ENCODE results near the gene CAVIN2.
A peak's percentile ranks its signal among the peaks of the same experiment; 100 is the strongest.

Gene CAVIN2

DNA sequence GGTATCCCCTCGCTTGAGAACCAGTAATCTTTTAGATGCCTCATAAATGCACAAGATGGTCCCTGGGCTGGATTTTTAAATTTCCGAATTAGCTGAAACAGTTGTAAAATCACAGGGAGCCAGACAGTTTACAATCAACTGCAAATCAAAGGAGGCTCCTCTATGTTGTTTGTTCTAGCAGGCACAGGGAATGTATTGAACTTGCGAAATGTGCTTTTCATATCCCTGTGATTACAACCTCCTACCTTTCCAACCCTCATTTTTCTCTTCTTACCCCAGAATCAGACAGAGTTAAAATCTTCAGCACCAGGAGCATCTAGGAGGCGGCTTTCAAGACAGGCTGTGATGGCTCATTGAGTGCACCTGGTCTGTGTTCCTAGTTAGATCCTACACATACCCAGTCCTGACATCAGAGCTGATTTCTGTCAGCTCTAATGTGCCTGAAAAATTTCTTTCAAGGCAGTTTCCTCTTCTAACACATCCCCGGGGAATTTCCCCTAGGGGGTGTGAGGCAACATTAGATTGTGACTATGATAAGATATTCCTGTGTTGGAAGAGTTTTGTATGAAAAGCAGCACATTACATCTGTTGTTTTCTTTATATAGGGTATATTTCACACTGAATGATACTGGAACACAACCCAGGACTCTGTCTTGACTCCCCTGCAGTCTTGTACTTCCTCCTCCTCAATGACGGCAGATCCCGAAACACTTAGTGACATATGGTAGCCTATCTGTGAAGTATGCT, 17.9 kb upstream of the CAVIN2 start:
- peaks cover 52% of the 10 kb centered on the region for H3K4me1 ChIP-seq (ENCODE audit: control insufficient read depth, insufficient read depth, low read length, unreplicated experiment)
- peak overlapping the region; percentile 30 for H2AFZ ChIP-seq (ENCODE audit: low read length, unreplicated experiment)
- no peaks in the 10 kb centered on the region for H3K27me3 ChIP-seq (ENCODE audit: insufficient read depth, low read length)
- peak overlapping the region; percentile 26; the same call in 1 of the 2 replicates for H3K4me3 ChIP-seq (ENCODE audit: low read depth, low read length)
- H3K36me3 ChIP-seq (ENCODE audit: insufficient read depth, low read length): no peaks in the 10 kb centered on the region; the same call in 1 of the 2 replicates
- no peaks in the 10 kb centered on the region for H3K79me2 ChIP-seq (ENCODE audit: control insufficient read depth, insufficient read depth, low read length, unreplicated experiment)
- H3K27ac ChIP-seq (ENCODE audit: low read depth, low read length): peak overlapping the region; percentile 93

DNA sequence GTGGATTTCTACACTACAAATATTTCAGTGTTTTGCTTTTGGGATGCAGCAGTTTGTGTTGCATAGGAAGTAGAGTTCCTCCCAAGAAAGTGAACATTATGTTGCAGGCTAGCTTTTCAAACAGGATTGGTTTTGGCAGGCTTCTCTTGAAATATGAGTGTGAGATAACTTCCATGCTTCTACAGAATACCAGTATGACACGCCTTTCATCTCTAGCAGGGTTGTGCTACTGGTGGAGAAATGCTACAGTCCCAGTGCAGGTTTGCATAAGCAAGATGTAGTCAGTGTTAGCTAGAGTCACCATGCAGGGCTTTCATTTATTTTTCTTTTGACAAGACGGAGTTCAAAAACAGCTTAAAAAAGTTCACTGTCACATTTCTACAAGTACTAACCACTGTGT, 17.1 kb upstream of the CAVIN2 start:
- no peaks in the 10 kb centered on the region for H3K79me2 ChIP-seq (ENCODE audit: control insufficient read depth, insufficient read depth, low read length, unreplicated experiment)
- no peaks in the 10 kb centered on the region for H3K27me3 ChIP-seq (ENCODE audit: insufficient read depth, low read length)
- no peak overlapping the region for H3K27ac ChIP-seq (ENCODE audit: low read depth, low read length)
- H2AFZ ChIP-seq (ENCODE audit: low read length, unreplicated experiment): no peak overlapping the region
- H3K36me3 ChIP-seq (ENCODE audit: insufficient read depth, low read length): no peaks in the 10 kb centered on the region; the same call in 1 of the 2 replicates
- no peak overlapping the region for H3K4me3 ChIP-seq (ENCODE audit: low read depth, low read length)
- H3K4me1 ChIP-seq (ENCODE audit: control insufficient read depth, insufficient read depth, low read length, unreplicated experiment): peaks cover 52% of the 10 kb centered on the region

DNA sequence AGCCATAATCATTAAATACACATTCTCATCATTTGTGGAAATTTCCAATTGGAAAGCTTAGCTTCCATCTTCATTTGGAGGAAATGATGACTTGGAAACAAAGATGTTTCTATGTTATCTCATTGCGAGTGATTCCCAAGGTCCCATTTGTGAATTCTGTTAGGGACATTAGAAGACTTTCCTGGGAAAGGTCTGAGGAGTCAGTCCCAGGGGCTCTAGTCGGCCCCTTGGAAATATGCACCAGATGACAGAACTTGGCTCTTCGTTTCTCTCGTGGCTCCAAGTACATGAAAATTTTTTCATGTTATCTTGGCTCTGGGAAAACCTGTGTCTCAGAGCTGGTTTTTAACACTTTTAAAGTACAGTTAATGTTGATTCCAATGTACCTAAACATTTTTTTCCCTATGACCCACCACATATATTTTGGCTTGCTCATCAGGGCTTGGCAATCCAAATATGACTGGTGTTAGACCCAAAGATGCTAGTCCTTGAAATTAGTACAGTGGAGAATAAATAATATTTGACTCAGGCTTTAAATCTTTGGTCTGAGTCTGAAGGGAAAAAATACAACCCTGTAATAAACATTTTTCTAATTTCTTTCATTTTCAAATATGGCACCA, 15.4 kb upstream of the CAVIN2 start:
- peak overlapping the region; percentile 97 for H2AFZ ChIP-seq (ENCODE audit: low read length, unreplicated experiment)
- no peaks in the 10 kb centered on the region for H3K27me3 ChIP-seq (ENCODE audit: insufficient read depth, low read length)
- peaks cover 51% of the 10 kb centered on the region for H3K4me1 ChIP-seq (ENCODE audit: control insufficient read depth, insufficient read depth, low read length, unreplicated experiment)
- H3K79me2 ChIP-seq (ENCODE audit: control insufficient read depth, insufficient read depth, low read length, unreplicated experiment): no peaks in the 10 kb centered on the region
- H3K4me3 ChIP-seq (ENCODE audit: low read depth, low read length): no peak overlapping the region
- H3K36me3 ChIP-seq (ENCODE audit: insufficient read depth, low read length): no peaks in the 10 kb centered on the region; the same call in 1 of the 2 replicates
- peak overlapping the region; percentile 51 for H3K27ac ChIP-seq (ENCODE audit: low read depth, low read length)

DNA sequence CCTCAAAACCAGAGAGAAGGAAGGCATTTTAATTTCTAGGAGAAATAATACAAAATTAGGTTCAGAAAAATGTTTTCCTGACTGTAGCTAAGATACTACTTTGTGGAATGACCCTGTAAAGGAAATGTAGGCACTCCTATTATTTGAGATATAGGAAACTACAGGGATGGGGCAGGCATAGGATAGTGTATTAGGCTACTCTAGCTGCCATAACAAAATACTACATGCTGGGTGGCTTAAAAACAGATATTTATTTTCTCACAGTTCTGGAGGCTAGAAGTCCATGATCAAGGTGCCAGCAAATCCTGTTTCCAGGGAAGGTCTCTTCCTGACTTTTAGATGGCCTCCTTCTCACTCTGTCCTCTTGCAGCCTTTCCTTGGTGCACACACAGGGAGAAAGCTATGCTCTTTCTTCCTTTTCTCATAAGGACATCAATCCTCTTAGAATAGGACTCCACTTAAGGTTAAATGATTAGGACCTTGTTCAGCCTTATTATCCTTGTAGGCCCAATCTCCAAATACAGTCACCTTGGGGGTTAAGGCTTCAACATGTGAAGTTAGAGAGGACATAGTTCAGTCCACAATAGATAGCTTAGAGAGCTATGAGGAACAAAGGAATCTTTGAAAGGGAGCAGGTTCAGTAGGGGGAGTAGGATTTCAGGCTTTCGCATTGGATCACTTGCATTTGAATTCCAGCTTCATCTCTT, 14.0 kb upstream of the CAVIN2 start:
- H3K4me3 ChIP-seq (ENCODE audit: low read depth, low read length): no peak overlapping the region
- H3K36me3 ChIP-seq (ENCODE audit: insufficient read depth, low read length): no peaks in the 10 kb centered on the region; the same call in 1 of the 2 replicates
- no peaks in the 10 kb centered on the region for H3K27me3 ChIP-seq (ENCODE audit: insufficient read depth, low read length)
- peaks cover 40% of the 10 kb centered on the region for H3K4me1 ChIP-seq (ENCODE audit: control insufficient read depth, insufficient read depth, low read length, unreplicated experiment)
- no peak overlapping the region for H2AFZ ChIP-seq (ENCODE audit: low read length, unreplicated experiment)
- H3K79me2 ChIP-seq (ENCODE audit: control insufficient read depth, insufficient read depth, low read length, unreplicated experiment): no peaks in the 10 kb centered on the region
- no peak overlapping the region for H3K27ac ChIP-seq (ENCODE audit: low read depth, low read length)

DNA sequence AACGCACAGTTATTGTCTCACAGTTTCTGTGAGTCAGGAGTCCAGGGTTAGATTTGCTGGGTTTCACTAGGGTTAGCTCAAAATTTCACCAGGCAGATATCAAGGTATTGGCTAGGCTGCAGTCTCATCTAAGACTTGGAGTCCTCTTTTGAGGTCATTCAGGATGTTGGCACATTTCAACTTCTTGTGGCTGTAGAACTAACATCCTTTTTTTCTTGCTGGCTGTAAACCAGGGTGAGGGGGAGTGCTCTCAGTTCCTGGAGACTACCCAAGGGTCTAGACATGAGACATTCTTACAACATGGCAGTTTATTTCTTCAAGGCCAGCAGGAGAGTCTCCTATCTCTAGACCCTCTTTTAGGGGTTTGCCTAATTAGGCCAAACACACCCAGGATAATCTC, 12.8 kb upstream of the CAVIN2 start:
- H2AFZ ChIP-seq (ENCODE audit: low read length, unreplicated experiment): no peak overlapping the region
- H3K27ac ChIP-seq (ENCODE audit: low read depth, low read length): no peak overlapping the region
- H3K36me3 ChIP-seq (ENCODE audit: insufficient read depth, low read length): no peaks in the 10 kb centered on the region; the same call in 1 of the 2 replicates
- H3K4me1 ChIP-seq (ENCODE audit: control insufficient read depth, insufficient read depth, low read length, unreplicated experiment): peaks cover 28% of the 10 kb centered on the region
- no peak overlapping the region for H3K4me3 ChIP-seq (ENCODE audit: low read depth, low read length)
- H3K27me3 ChIP-seq (ENCODE audit: insufficient read depth, low read length): no peaks in the 10 kb centered on the region
- H3K79me2 ChIP-seq (ENCODE audit: control insufficient read depth, insufficient read depth, low read length, unreplicated experiment): no peaks in the 10 kb centered on the region

DNA sequence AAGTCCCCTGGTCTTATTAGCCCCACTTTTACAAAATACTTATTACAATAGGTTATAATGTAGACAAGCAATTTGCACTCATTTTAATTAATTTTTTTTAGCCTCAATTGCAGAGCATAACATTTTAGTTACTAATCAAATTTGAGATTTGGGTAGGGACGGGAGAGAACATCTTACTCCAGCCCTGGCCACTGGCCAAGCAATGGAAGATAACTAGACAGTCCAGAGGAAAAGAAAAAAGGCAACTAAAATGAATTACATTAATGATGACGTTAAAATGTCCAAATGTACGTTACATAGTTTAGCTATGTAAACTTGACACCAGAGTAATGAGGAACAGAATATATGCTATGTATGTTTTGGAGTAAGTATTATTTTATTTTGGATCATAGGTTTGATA, 11.0 kb upstream of the CAVIN2 start:
- no peaks in the 10 kb centered on the region for H3K27me3 ChIP-seq (ENCODE audit: insufficient read depth, low read length)
- H3K4me3 ChIP-seq (ENCODE audit: low read depth, low read length): no peak overlapping the region
- no peaks in the 10 kb centered on the region; the same call in 1 of the 2 replicates for H3K36me3 ChIP-seq (ENCODE audit: insufficient read depth, low read length)
- H3K27ac ChIP-seq (ENCODE audit: low read depth, low read length): no peak overlapping the region
- peaks cover 15% of the 10 kb centered on the region for H3K4me1 ChIP-seq (ENCODE audit: control insufficient read depth, insufficient read depth, low read length, unreplicated experiment)
- no peak overlapping the region for H2AFZ ChIP-seq (ENCODE audit: low read length, unreplicated experiment)
- H3K79me2 ChIP-seq (ENCODE audit: control insufficient read depth, insufficient read depth, low read length, unreplicated experiment): no peaks in the 10 kb centered on the region

DNA sequence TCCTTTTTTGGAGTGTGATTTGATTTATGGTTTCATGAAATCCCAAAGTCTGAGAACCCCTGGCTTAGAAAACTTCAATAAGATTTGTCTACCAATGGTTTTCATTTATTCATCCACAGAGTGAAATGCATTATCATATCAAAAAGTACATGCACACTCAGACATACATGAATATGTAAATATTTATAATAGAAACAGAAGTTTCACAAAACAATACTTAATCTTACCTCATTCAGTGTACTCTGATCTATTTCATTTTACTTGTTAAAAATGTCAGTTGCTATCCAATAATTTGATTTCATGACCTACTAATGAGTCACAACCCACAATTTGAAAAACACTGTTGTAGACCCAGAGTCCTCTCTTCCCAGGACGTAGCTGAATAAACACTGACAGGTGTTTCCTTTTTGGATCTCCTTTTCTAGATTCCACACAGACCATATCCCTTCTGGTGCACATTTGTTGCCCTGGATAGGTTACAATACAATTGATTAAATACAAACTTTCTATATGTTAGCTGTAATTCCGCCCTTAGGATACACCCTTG, 10.4 kb upstream of the CAVIN2 start:
- H2AFZ ChIP-seq (ENCODE audit: low read length, unreplicated experiment): peak overlapping the region; percentile 28
- H3K79me2 ChIP-seq (ENCODE audit: control insufficient read depth, insufficient read depth, low read length, unreplicated experiment): no peaks in the 10 kb centered on the region
- H3K4me3 ChIP-seq (ENCODE audit: low read depth, low read length): no peak overlapping the region
- no peaks in the 10 kb centered on the region; the same call in 1 of the 2 replicates for H3K36me3 ChIP-seq (ENCODE audit: insufficient read depth, low read length)
- H3K27me3 ChIP-seq (ENCODE audit: insufficient read depth, low read length): no peaks in the 10 kb centered on the region
- H3K27ac ChIP-seq (ENCODE audit: low read depth, low read length): no peak overlapping the region
- peaks cover 11% of the 10 kb centered on the region for H3K4me1 ChIP-seq (ENCODE audit: control insufficient read depth, insufficient read depth, low read length, unreplicated experiment)

DNA sequence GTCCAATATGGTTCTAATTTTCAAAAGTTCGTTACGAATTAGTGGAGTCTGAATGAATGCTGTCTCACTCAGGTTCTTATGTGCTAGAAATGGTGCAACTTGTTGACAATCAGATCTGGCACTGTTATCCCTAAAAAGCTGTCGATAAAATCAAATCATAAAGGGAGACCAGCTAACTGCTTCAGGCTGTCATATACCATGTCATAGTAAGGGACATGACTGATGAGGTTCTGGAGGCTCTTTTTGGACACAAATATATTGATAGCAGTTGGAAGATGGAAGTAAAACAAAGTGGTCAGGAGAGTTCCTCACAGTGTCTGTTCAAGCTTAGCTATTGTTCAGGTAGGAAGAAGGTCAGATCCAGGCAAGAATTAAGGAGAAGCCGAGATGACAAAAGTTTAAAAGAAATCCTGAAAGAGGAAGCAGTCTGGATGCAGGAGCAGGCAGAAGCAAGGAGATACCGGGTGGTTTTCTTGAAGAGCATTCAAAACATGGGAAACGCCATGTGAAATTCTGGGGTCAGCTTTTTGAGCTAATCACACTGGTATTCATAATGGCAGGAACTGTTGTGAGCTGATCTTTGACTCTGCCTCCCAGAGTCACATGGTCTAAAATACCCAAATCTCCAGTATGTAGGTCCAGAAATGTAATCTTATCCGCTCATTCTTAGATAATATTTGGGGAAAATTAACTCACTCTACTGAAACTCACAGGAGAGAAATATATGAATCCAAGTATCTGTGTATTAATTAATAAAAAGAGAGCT, 9.4 kb upstream of the CAVIN2 start:
- Histone ChIP-seq H3K27ac (ENCODE audit: low read depth, low read length) (no peak overlapping the region), H3K27me3 (ENCODE audit: insufficient read depth, low read length) (no peaks in the 10 kb centered on the region), H3K4me1 (ENCODE audit: control insufficient read depth, insufficient read depth, low read length, unreplicated experiment) (peaks cover 6% of the 10 kb centered on the region), H3K79me2 (ENCODE audit: control insufficient read depth, insufficient read depth, low read length, unreplicated experiment) (no peaks in the 10 kb centered on the region), H3K4me3 (ENCODE audit: low read depth, low read length) (no peak overlapping the region), H3K36me3 (ENCODE audit: insufficient read depth, low read length) (no peaks in the 10 kb centered on the region; the same call in 1 of the 2 replicates), H2AFZ (ENCODE audit: low read length, unreplicated experiment) (no peak overlapping the region)

DNA sequence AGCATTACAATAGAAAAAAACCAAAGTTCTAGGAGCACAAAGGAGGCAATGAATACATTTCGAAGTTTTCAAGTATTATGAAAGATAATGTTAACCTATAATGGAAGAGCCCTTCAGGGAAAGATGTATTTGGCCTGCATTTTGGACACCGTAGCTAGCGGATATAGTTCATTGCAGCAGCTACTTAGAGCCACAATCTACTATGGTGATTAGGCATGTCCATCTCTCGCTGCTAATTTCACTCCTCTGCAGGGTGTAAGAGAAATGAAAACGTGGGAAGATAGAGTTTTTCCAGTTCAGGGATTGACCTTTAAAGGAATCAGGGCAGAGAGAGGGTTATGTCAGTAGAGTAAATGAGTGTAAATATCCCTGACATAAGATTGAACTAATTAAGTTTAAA, 8.5 kb upstream of the CAVIN2 start:
- no peak overlapping the region for H2AFZ ChIP-seq (ENCODE audit: low read length, unreplicated experiment)
- no peak overlapping the region for H3K4me3 ChIP-seq (ENCODE audit: low read depth, low read length)
- peaks cover 6% of the 10 kb centered on the region for H3K4me1 ChIP-seq (ENCODE audit: control insufficient read depth, insufficient read depth, low read length, unreplicated experiment)
- H3K27me3 ChIP-seq (ENCODE audit: insufficient read depth, low read length): no peaks in the 10 kb centered on the region
- H3K36me3 ChIP-seq (ENCODE audit: insufficient read depth, low read length): no peaks in the 10 kb centered on the region; the same call in 1 of the 2 replicates
- H3K27ac ChIP-seq (ENCODE audit: low read depth, low read length): no peak overlapping the region
- no peaks in the 10 kb centered on the region for H3K79me2 ChIP-seq (ENCODE audit: control insufficient read depth, insufficient read depth, low read length, unreplicated experiment)
